ENCODE measurements around the gene ANO4.

GRCh38 chr12:100826323-100826722, 31.7 kb downstream of the ANO4 start:
- TF ChIP-seq CTCF (IDR thresholded peaks at IDR 0.05) (no peak), POLR2A (IDR thresholded peaks at IDR 0.05) (no peak), POLR2AphosphoS5 (IDR thresholded peaks at IDR 0.05) (no peak)
